Measurements from ENCODE around the gene MACIR. TPM values are rescaled to one million over a fixed set of nuclear protein-coding genes. Genes with fewer than 3 reads are reported as not detected.

MACIR gene
- total RNA-seq, 1 donor: 8.0 TPM

- Histone ChIP-seq H4K20me1 (ENCODE audit: insufficient read depth, low read length) (peaks cover 11% of the 10 kb centered on the region), H3K4me1 (ENCODE audit: insufficient read depth, low read length) (peaks cover 9% of the 10 kb centered on the region), H2AFZ (ENCODE audit: low read length) (no peak overlapping the region), H3K9me3 (ENCODE audit: low read depth, low read length) (no peaks in the 10 kb centered on the region), H3K36me3 (ENCODE audit: insufficient read depth, low read length) (peaks cover 22% of the 10 kb centered on the region), H3K4me2 (ENCODE audit: insufficient read depth, low read length) (no peak overlapping the region), H3K27me3 (ENCODE audit: insufficient read depth, low read length) (no peaks in the 10 kb centered on the region), H3K27ac (ENCODE audit: low read depth, low read length) (no peak overlapping the region), H3K79me2 (ENCODE audit: insufficient read depth, low read length) (peaks cover 86% of the 10 kb centered on the region), H3K4me3 (ENCODE audit: insufficient read depth, low read length) (no peak overlapping the region)
- no peak for DNase-seq (ENCODE audit: insufficient read length, low spot score, missing footprints)
- no peak for TF ChIP-seq CTCF (IDR thresholded peaks at IDR 0.05; ENCODE audit: extremely low read depth, low read depth, low read length)
Observed at GRCh38 chr5:103273952-103274351, 15.4 kb downstream of the MACIR start.

GRCh38 chr5:103275851-103276250, 17.3 kb downstream of the MACIR start:
- DNase-seq (ENCODE audit: insufficient read length, low spot score, missing footprints): no peak
- no peak for TF ChIP-seq CTCF (IDR thresholded peaks at IDR 0.05; ENCODE audit: extremely low read depth, low read depth, low read length)
- Histone ChIP-seq H3K27me3 (ENCODE audit: insufficient read depth, low read length) (no peaks in the 10 kb centered on the region), H3K4me1 (ENCODE audit: insufficient read depth, low read length) (peaks cover 9% of the 10 kb centered on the region), H3K9me3 (ENCODE audit: low read depth, low read length) (no peaks in the 10 kb centered on the region), H4K20me1 (ENCODE audit: insufficient read depth, low read length) (peaks cover 11% of the 10 kb centered on the region), H2AFZ (ENCODE audit: low read length) (no peak overlapping the region), H3K27ac (ENCODE audit: low read depth, low read length) (no peak overlapping the region), H3K4me3 (ENCODE audit: insufficient read depth, low read length) (no peak overlapping the region), H3K36me3 (ENCODE audit: insufficient read depth, low read length) (peaks cover 26% of the 10 kb centered on the region), H3K79me2 (ENCODE audit: insufficient read depth, low read length) (peaks cover 73% of the 10 kb centered on the region), H3K4me2 (ENCODE audit: insufficient read depth, low read length) (no peak overlapping the region)

- H2AFZ ChIP-seq (ENCODE audit: low read length): no peak overlapping the region
- H4K20me1 ChIP-seq (ENCODE audit: insufficient read depth, low read length): no peaks in the 10 kb centered on the region
- peaks cover 21% of the 10 kb centered on the region for H3K36me3 ChIP-seq (ENCODE audit: insufficient read depth, low read length)
- H3K4me1 ChIP-seq (ENCODE audit: insufficient read depth, low read length): no peaks in the 10 kb centered on the region
- H3K4me2 ChIP-seq (ENCODE audit: insufficient read depth, low read length): no peak overlapping the region
- no peak overlapping the region for H3K4me3 ChIP-seq (ENCODE audit: insufficient read depth, low read length)
- DNase-seq (ENCODE audit: insufficient read length, low spot score, missing footprints): no peak
- no peaks in the 10 kb centered on the region for H3K9me3 ChIP-seq (ENCODE audit: low read depth, low read length)
- TF ChIP-seq CTCF (IDR thresholded peaks at IDR 0.05; ENCODE audit: extremely low read depth, low read depth, low read length): no peak
- no peaks in the 10 kb centered on the region for H3K27me3 ChIP-seq (ENCODE audit: insufficient read depth, low read length)
- no peak overlapping the region for H3K27ac ChIP-seq (ENCODE audit: low read depth, low read length)
- peaks cover 29% of the 10 kb centered on the region for H3K79me2 ChIP-seq (ENCODE audit: insufficient read depth, low read length)
Observed at GRCh38 chr5:103280967-103281366, 22.4 kb downstream of the MACIR start.

- no peak for TF ChIP-seq CTCF (IDR thresholded peaks at IDR 0.05; ENCODE audit: extremely low read depth, low read depth, low read length)
- Histone ChIP-seq H3K27ac (ENCODE audit: low read depth, low read length) (no peak overlapping the region), H3K4me2 (ENCODE audit: insufficient read depth, low read length) (no peak overlapping the region), H4K20me1 (ENCODE audit: insufficient read depth, low read length) (no peaks in the 10 kb centered on the region), H3K36me3 (ENCODE audit: insufficient read depth, low read length) (peaks cover 7% of the 10 kb centered on the region), H3K4me3 (ENCODE audit: insufficient read depth, low read length) (no peak overlapping the region), H3K4me1 (ENCODE audit: insufficient read depth, low read length) (no peaks in the 10 kb centered on the region), H3K79me2 (ENCODE audit: insufficient read depth, low read length) (peaks cover 11% of the 10 kb centered on the region), H3K9me3 (ENCODE audit: low read depth, low read length) (no peaks in the 10 kb centered on the region), H3K27me3 (ENCODE audit: insufficient read depth, low read length) (no peaks in the 10 kb centered on the region), H2AFZ (ENCODE audit: low read length) (no peak overlapping the region)
- DNase-seq (ENCODE audit: insufficient read length, low spot score, missing footprints): no peak
Observed at GRCh38 chr5:103283120-103283519, 24.6 kb downstream of the MACIR start.
